ENCODE results near the gene FBXO36. TPM values are rescaled to one million over a fixed set of nuclear protein-coding genes. Genes with fewer than 3 reads are reported as not detected.

The FBXO36 gene
- total and polyA plus RNA-seq, 10 of the 15 experiments (the other 5 are each of a cell fraction or from before 2014, with no cell fraction given), result 0.79 to 2.7 (median 1.3) TPM

DNA sequence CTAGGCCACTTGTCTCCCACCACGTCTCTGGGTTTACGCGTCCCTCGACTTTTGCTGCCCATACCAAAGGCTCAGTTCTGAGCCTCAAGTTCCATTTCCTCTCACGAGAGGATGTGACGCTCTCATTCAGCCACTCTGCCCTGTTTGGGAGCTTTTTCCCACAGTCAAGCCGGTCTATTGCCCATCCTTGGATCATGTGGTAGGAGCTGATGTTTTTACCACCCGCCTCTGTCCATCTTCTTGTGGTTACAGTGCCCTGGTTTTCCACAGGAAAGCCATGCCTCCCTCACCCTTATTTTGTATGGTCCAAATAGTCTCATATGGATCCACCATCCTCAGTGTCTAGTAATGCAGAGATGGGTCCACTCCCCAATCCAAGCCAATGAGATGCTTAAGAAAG is 20.4 kb downstream of the FBXO36 start:
- BruUV-seq (replicated peaks), result no TSS peak
- Histone ChIP-seq H3K4me3 (no peak overlapping the region), H3K9ac (ENCODE audit: control insufficient read depth, insufficient read depth, low read length) (no peak overlapping the region), H3K36me3 (ENCODE audit: control insufficient read depth in 2 of 2, insufficient read depth in 2 of 2, low read length in 1 of 2) (no peaks in the 10 kb centered on the region), H3K27me3 (replicated peaks in 1 of 2; ENCODE audit: control insufficient read depth in 2 of 2, insufficient read depth in 2 of 2, low read length in 1 of 2) (no peaks in the 10 kb centered on the region), H4K20me1 (ENCODE audit: control insufficient read depth, insufficient read depth) (no peaks in the 10 kb centered on the region), H3K4me2 (ENCODE audit: control insufficient read depth, insufficient read depth) (no peak overlapping the region), H3K27ac (ENCODE audit: control insufficient read depth, insufficient read depth) (no peak overlapping the region), H3K9me3 (replicated peaks; ENCODE audit: control insufficient read depth, insufficient read depth, low read length) (no peaks in the 10 kb centered on the region), H3K4me1 (ENCODE audit: control insufficient read depth, insufficient read depth, low read length) (peaks cover 3% of the 10 kb centered on the region; the same call in 1 of the 2 replicates), H2AFZ (ENCODE audit: control insufficient read depth, low read depth, low read length) (no peak overlapping the region), H3K79me2 (ENCODE audit: control insufficient read depth, insufficient read depth, low read length) (no peaks in the 10 kb centered on the region)
- FAIRE-seq, result no peak
- no peak for DNase-seq (ENCODE audit: low read depth, low spot score)
- CTCF ChIA-PET, result interaction anchor here (1.1 kb wide), 1 partner anchor 163 kb away, joined by 6 read pairs; no protein-coding TSS in a partner anchor
- WGBS (ENCODE audit: insufficient coverage, insufficient replicate concordance, low lambda C conversion rate, missing lambda C conversion rate), result 89% methylated on average over 8 of the region's 8 CpGs
- in situ Hi-C loops (cut with MboI), result no loop called here
- TF ChIP-seq ETV6 (conservative IDR thresholded peaks at IDR 0.05 in 1 of 2, IDR thresholded peaks at IDR 0.05 in 1 of 2; ENCODE audit: borderline replicate concordance in 1 of 2, low read depth in 1 of 2) (no peak), TARDBP (IDR thresholded peaks at IDR 0.05; ENCODE audit: borderline replicate concordance) (no peak), CHD4 (IDR thresholded peaks at IDR 0.05) (no peak), YY1 (IDR thresholded peaks at IDR 0.05; ENCODE audit: low read depth, low read length) (no peak)
- SMC1A ChIA-PET (ENCODE audit: uncharacterized antibody, unreplicated experiment), result interaction anchor here (1.1 kb wide), 1 partner anchor 856 kb away, joined by 3 read pairs; no protein-coding TSS in a partner anchor
- ATAC-seq, result no peak
- RAD21 ChIA-PET (ENCODE audit: unreplicated experiment), result no interaction called here
- POLR2A ChIA-PET, result no interaction called here
- intact Hi-C loops (cut with micrococcal nuclease; ENCODE audit: unreplicated experiment), result no loop called here

DNA sequence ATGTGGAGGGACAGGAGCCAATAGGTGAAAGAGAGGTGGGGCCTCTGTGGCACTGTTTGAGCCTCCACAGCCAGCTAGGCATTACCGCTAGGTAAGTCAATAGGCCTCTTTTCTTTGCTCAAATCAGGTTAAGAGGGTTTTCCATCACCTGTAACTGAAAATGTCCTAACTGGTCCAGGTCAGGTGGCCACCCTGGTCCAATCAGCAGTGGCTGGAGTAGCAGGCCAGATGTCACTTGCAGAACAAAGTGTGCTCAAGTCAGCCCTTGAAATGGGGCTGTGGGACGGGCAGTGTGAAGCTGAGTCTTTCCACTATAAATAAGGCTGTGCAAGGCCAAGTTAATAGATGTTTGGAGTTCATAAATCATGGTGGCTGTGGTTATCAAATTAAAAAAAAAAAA is 20.9 kb downstream of the FBXO36 start:
- no peaks in the 10 kb centered on the region for H3K9me3 ChIP-seq (replicated peaks; ENCODE audit: control insufficient read depth, insufficient read depth, low read length)
- DNase-seq (ENCODE audit: low read depth, low spot score) (no peak), ATAC-seq (no peak), FAIRE-seq (no peak)
- H3K79me2 ChIP-seq (ENCODE audit: control insufficient read depth, insufficient read depth, low read length), result no peaks in the 10 kb centered on the region
- no peaks in the 10 kb centered on the region for H4K20me1 ChIP-seq (ENCODE audit: control insufficient read depth, insufficient read depth)
- ChIA-PET CTCF (interaction anchor here (1.1 kb wide), 1 partner anchor 164 kb away, joined by 6 read pairs; no protein-coding TSS in a partner anchor), RAD21 (ENCODE audit: unreplicated experiment) (no interaction called here), POLR2A (no interaction called here), SMC1A (ENCODE audit: uncharacterized antibody, unreplicated experiment) (interaction anchor here (1.1 kb wide), 1 partner anchor 856 kb away, joined by 3 read pairs; no protein-coding TSS in a partner anchor)
- no peak overlapping the region for H3K27ac ChIP-seq (ENCODE audit: control insufficient read depth, insufficient read depth)
- H3K4me2 ChIP-seq (ENCODE audit: control insufficient read depth, insufficient read depth), result no peak overlapping the region
- no peak overlapping the region for H3K9ac ChIP-seq (ENCODE audit: control insufficient read depth, insufficient read depth, low read length)
- no peak overlapping the region for H3K4me3 ChIP-seq
- in situ Hi-C loops (cut with MboI), result no loop called here
- no peak overlapping the region for H2AFZ ChIP-seq (ENCODE audit: control insufficient read depth, low read depth, low read length)
- H3K4me1 ChIP-seq (ENCODE audit: control insufficient read depth, insufficient read depth, low read length), result peaks cover 3% of the 10 kb centered on the region; the same call in 1 of the 2 replicates
- WGBS (ENCODE audit: insufficient coverage, insufficient replicate concordance, low lambda C conversion rate, missing lambda C conversion rate), result 93% methylated on average over 2 of the region's 2 CpGs
- no peaks in the 10 kb centered on the region for H3K27me3 ChIP-seq (replicated peaks in 1 of 2; ENCODE audit: control insufficient read depth in 2 of 2, insufficient read depth in 2 of 2, low read length in 1 of 2)
- no TSS peak for BruUV-seq (replicated peaks)
- intact Hi-C loops (cut with micrococcal nuclease; ENCODE audit: unreplicated experiment), result no loop called here
- TF ChIP-seq NFYB (IDR thresholded peaks at IDR 0.05; ENCODE audit: insufficient read depth, low read depth, low read length), result peak; percentile 36; the same call in 1 of the 2 replicates
- no peak for TF ChIP-seq KAT2A (conservative IDR thresholded peaks at IDR 0.05; ENCODE audit: control insufficient read depth, low read depth, low read length)
- TF ChIP-seq, protein P1, sequence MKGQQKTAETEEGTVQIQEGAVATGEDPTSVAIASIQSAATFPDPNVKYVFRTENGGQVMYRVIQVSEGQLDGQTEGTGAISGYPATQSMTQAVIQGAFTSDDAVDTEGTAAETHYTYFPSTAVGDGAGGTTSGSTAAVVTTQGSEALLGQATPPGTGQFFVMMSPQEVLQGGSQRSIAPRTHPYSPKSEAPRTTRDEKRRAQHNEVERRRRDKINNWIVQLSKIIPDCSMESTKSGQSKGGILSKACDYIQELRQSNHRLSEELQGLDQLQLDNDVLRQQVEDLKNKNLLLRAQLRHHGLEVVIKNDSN (IDR thresholded peaks at IDR 0.05; ENCODE audit: borderline replicate concordance, extremely low read length, insufficient read depth, low read depth, low read length), result peak; percentile 3
- H3K36me3 ChIP-seq (ENCODE audit: control insufficient read depth in 2 of 2, insufficient read depth in 2 of 2, low read length in 1 of 2), result no peaks in the 10 kb centered on the region

All from GM12878 (cell line).